ENCODE results near the gene RYR1. TPM values are rescaled to one million over a fixed set of nuclear protein-coding genes. Genes with fewer than 3 reads are reported as not detected.

The RYR1 gene
- polyA plus RNA-seq, 3 donors, result 0.76 to 2.1 (median 2.1) TPM

DNA sequence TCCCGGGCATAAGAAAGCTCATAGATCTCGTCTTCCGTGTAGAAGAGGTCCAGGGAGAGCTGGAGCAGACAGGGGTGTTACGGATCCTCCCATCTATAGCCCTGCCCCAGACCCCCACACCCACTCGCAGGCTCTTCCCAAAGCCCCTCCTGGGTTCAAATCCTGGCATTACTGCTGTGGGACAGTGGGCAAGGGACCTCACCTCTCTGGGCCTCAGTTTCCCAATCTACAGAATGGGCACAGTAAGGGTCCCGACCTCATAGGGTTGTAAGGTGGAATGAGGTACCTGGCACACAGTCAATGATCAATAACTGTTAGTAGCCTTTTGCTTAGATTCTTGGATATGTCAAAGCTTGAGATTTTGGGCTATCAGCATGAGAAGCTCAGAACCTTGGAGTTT, 20.1 kb upstream of the RYR1 start:
- H3K27ac ChIP-seq (ENCODE audit: low read depth in 1 of 2, low read length in 2 of 2), result no peak overlapping the region
- H3K27me3 Mint-ChIP-seq (ENCODE audit: low read depth in 3 of 3), result peaks cover 0 to 3% (median 0%) of the 10 kb centered on the region in 3 donors
- H3K4me1 ChIP-seq (ENCODE audit: control insufficient read depth in 1 of 2, insufficient read depth in 2 of 2, low read length in 2 of 2), result peaks cover 17 to 26% of the 10 kb centered on the region in 2 donors
- H3K9me3 Mint-ChIP-seq, result peaks cover 0 to 6% (median 0%) of the 10 kb centered on the region in 7 donors
- no peak overlapping the region for H3K9ac ChIP-seq (ENCODE audit: insufficient read depth, low read length, poor library complexity, severe bottlenecking)
- intact Hi-C loops (cut with micrococcal nuclease), result no loop called here
- H3K36me3 ChIP-seq (replicated peaks in 1 of 2; ENCODE audit: control insufficient read depth in 1 of 2, insufficient read depth in 2 of 2, low read length in 2 of 2), result peaks cover 67 to 84% of the 10 kb centered on the region in 2 donors
- H4K20me1 ChIP-seq (ENCODE audit: insufficient read depth, low read length), result peaks cover 37% of the 10 kb centered on the region
- 83% methylated on average over 1 of the region's 6 CpGs for WGBS (ENCODE audit: insufficient coverage)
- H2AFZ ChIP-seq (ENCODE audit: insufficient read depth, low read depth, low read length, poor library complexity, severe bottlenecking), result no peak overlapping the region
- peaks cover 66 to 84% of the 10 kb centered on the region in 2 donors for H3K36me3 Mint-ChIP-seq
- H3K27ac Mint-ChIP-seq, result no peak overlapping the region
- H3K4me2 ChIP-seq (replicated peaks; ENCODE audit: extremely low read depth, low read length, poor library complexity, severe bottlenecking), result no peak overlapping the region
- no peak overlapping the region for H3K4me3 ChIP-seq (replicated peaks in 1 of 3; ENCODE audit: low read depth in 2 of 3, low read length in 3 of 3)
- peaks cover 4% of the 10 kb centered on the region for H3K79me2 ChIP-seq (ENCODE audit: insufficient read depth, low read length)
- no peak for DNase-seq
- H3K9me3 ChIP-seq (replicated peaks in 1 of 2; ENCODE audit: control insufficient read depth in 1 of 2, insufficient read depth in 1 of 2, low read length in 2 of 2), result no peaks in the 10 kb centered on the region
- TF ChIP-seq, protein P1, sequence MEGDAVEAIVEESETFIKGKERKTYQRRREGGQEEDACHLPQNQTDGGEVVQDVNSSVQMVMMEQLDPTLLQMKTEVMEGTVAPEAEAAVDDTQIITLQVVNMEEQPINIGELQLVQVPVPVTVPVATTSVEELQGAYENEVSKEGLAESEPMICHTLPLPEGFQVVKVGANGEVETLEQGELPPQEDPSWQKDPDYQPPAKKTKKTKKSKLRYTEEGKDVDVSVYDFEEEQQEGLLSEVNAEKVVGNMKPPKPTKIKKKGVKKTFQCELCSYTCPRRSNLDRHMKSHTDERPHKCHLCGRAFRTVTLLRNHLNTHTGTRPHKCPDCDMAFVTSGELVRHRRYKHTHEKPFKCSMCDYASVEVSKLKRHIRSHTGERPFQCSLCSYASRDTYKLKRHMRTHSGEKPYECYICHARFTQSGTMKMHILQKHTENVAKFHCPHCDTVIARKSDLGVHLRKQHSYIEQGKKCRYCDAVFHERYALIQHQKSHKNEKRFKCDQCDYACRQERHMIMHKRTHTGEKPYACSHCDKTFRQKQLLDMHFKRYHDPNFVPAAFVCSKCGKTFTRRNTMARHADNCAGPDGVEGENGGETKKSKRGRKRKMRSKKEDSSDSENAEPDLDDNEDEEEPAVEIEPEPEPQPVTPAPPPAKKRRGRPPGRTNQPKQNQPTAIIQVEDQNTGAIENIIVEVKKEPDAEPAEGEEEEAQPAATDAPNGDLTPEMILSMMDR (IDR thresholded peaks at IDR 0.05), result no peak
- H3K4me3 Mint-ChIP-seq, result no peak overlapping the region
- H3K27me3 ChIP-seq (ENCODE audit: control insufficient read depth in 2 of 2, insufficient read depth in 2 of 2, low read length in 2 of 2), result no peaks in the 10 kb centered on the region
- H3K4me1 Mint-ChIP-seq, result peaks cover 29% of the 10 kb centered on the region

DNA sequence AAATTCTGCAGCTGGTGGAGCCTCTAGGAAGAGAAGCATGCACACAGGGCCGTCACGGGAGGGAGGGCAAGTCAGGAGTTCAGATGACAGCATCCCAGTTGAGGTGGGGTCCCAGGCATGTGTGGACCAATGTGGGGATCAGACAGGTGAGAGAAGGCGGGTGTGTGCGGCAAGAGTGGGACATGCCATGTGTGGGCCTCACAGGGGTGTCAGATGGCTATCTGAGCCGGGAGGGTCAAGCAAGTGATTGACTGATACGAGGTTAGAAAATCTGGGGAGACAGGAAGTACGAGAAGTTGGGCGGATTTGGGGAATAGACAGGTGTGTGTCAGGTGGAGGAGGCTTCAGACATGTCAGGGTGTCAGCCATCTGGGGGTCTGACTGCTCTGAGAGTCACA, 16.3 kb upstream of the RYR1 start:
- H3K9me3 Mint-ChIP-seq, result peaks cover 0 to 2% (median 0%) of the 10 kb centered on the region in 7 donors
- peaks cover 13% of the 10 kb centered on the region for H4K20me1 ChIP-seq (ENCODE audit: insufficient read depth, low read length)
- peak overlapping the region; percentile 86 to 92 for H3K27ac ChIP-seq (ENCODE audit: low read depth in 1 of 2, low read length in 2 of 2)
- peaks cover 0 to 3% (median 0%) of the 10 kb centered on the region in 3 donors for H3K27me3 Mint-ChIP-seq (ENCODE audit: low read depth in 3 of 3)
- H3K36me3 Mint-ChIP-seq, result peaks cover 62 to 75% of the 10 kb centered on the region in 2 donors
- intact Hi-C loops (cut with micrococcal nuclease), result loop anchor here in 1 of 2 donors (5.0 kb wide), 1 partner anchor 200 kb away; the partner anchor contains the start of genes EIF3K and MAP4K1
- peak overlapping the region in 1 of 3 experiments; percentile 83 for H3K4me3 ChIP-seq (replicated peaks in 1 of 3; ENCODE audit: low read depth in 2 of 3, low read length in 3 of 3)
- peaks cover 15 to 21% of the 10 kb centered on the region in 2 donors for H3K4me1 ChIP-seq (ENCODE audit: control insufficient read depth in 1 of 2, insufficient read depth in 2 of 2, low read length in 2 of 2)
- WGBS (ENCODE audit: insufficient coverage), result 86% methylated on average over 7 of the region's 8 CpGs
- peak overlapping the region in 1 of 2 donors; percentile 96 for H3K4me3 Mint-ChIP-seq
- H3K9ac ChIP-seq (ENCODE audit: insufficient read depth, low read length, poor library complexity, severe bottlenecking), result peak overlapping the region; percentile 53
- peaks cover 27% of the 10 kb centered on the region for H3K4me1 Mint-ChIP-seq
- DNase-seq, result no peak
- no peaks in the 10 kb centered on the region for H3K9me3 ChIP-seq (replicated peaks in 1 of 2; ENCODE audit: control insufficient read depth in 1 of 2, insufficient read depth in 1 of 2, low read length in 2 of 2)
- H3K79me2 ChIP-seq (ENCODE audit: insufficient read depth, low read length), result peaks cover 9% of the 10 kb centered on the region
- H3K36me3 ChIP-seq (replicated peaks in 1 of 2; ENCODE audit: control insufficient read depth in 1 of 2, insufficient read depth in 2 of 2, low read length in 2 of 2), result peaks cover 58 to 83% of the 10 kb centered on the region in 2 donors
- no peaks in the 10 kb centered on the region for H3K27me3 ChIP-seq (ENCODE audit: control insufficient read depth in 2 of 2, insufficient read depth in 2 of 2, low read length in 2 of 2)
- H2AFZ ChIP-seq (ENCODE audit: insufficient read depth, low read depth, low read length, poor library complexity, severe bottlenecking), result no peak overlapping the region
- TF ChIP-seq, protein P1 (IDR thresholded peaks at IDR 0.05), result no peak
- H3K4me2 ChIP-seq (replicated peaks; ENCODE audit: extremely low read depth, low read length, poor library complexity, severe bottlenecking), result peak overlapping the region; percentile 84
- H3K27ac Mint-ChIP-seq, result peak overlapping the region; percentile 93 to 99 (median 99)
